Trophoblast cell (in vitro differentiated cells and primary cell): Measurements from ENCODE around the gene NCOA7.

Source experiments
- DNase-seq, 2 donors: peaks; one replicate each; pipeline ENCODE4 v3.0.0-alpha.2; 2016
- H2AFZ ChIP-seq: 2 replicates; pipeline ENCODE4 v1.6.1; 2013; ENCODE audit warnings: low read length, moderate library complexity, mild to moderate bottlenecking; ENCODE audit not compliant: insufficient read depth, poor library complexity
- H2AK5ac ChIP-seq: 2 replicates; pipeline ENCODE4 v1.6.1; 2013; ENCODE audit warnings: mild to moderate bottlenecking, low read length
- H2BK120ac ChIP-seq: 2 replicates; pipeline ENCODE4 v1.6.1; 2013; ENCODE audit warnings: low read length, mild to moderate bottlenecking, moderate library complexity; ENCODE audit not compliant: insufficient read depth, poor library complexity
- H2BK12ac ChIP-seq: 2 replicates; pipeline ENCODE4 v1.6.1; 2013; ENCODE audit warnings: mild to moderate bottlenecking, low read length, moderate library complexity
- H2BK5ac ChIP-seq: 2 replicates; pipeline ENCODE4 v1.6.1; 2013; ENCODE audit warnings: low read length, low read depth, moderate library complexity, mild to moderate bottlenecking; ENCODE audit not compliant: poor library complexity
- H3K14ac ChIP-seq: 2 replicates; pipeline ENCODE4 v1.6.1; 2013; ENCODE audit warnings: mild to moderate bottlenecking, low read length
- H3K18ac ChIP-seq: 2 replicates; pipeline ENCODE4 v1.6.1; 2013; ENCODE audit warnings: mild to moderate bottlenecking, low read length
- H3K23ac ChIP-seq: 2 replicates; pipeline ENCODE4 v1.6.1; 2013; ENCODE audit warnings: low read length
- H3K27ac ChIP-seq: 2 replicates; pipeline ENCODE4 v1.5.1; 2013; ENCODE audit warnings: low read depth, mild to moderate bottlenecking, inconsistent platforms, low read length, moderate library complexity
- H3K27me3 ChIP-seq: 2 replicates; pipeline ENCODE4 v1.6.1; 2013; ENCODE audit warnings: inconsistent platforms, mild to moderate bottlenecking, low read length, moderate library complexity; ENCODE audit not compliant: insufficient read depth
- H3K36me3 ChIP-seq, 2 experiments: 1 replicate in 1 of 2; 2 replicates in 1 of 2; pipeline ENCODE4 v1.6.1; 2013; ENCODE audit warnings: low read length in 2 of 2, mild to moderate bottlenecking in 2 of 2, moderate library complexity in 1 of 2; ENCODE audit not compliant: insufficient read depth in 2 of 2, control insufficient read depth in 1 of 2
- H3K4ac ChIP-seq: 2 replicates; pipeline ENCODE4 v1.6.1; 2013; ENCODE audit warnings: low read depth, mild to moderate bottlenecking, low read length, moderate library complexity
- H3K4me1 ChIP-seq, 2 experiments: 1 replicate in 1 of 2; 2 replicates in 1 of 2; pipeline ENCODE4 v1.6.1; 2013; ENCODE audit warnings: low read length in 2 of 2, mild to moderate bottlenecking in 2 of 2, moderate library complexity in 1 of 2; ENCODE audit not compliant: insufficient read depth in 2 of 2, control insufficient read depth in 1 of 2
- H3K4me2 ChIP-seq: 2 replicates; pipeline ENCODE4 v1.6.1; 2013; ENCODE audit warnings: inconsistent platforms, mild to moderate bottlenecking, low read length, moderate library complexity
- H3K4me3 ChIP-seq: 2 replicates; pipeline ENCODE4 v1.5.1; 2013; ENCODE audit warnings: mild to moderate bottlenecking, low read depth, low read length, inconsistent platforms
- H3K79me1 ChIP-seq: one replicate; pipeline ENCODE4 v1.6.1; 2013; ENCODE audit warnings: low read length
- H3K79me2 ChIP-seq: 2 replicates; pipeline ENCODE4 v1.6.1; 2013; ENCODE audit warnings: low read length, mild to moderate bottlenecking; ENCODE audit not compliant: control insufficient read depth, insufficient read depth, poor library complexity
- H3K9ac ChIP-seq: 2 replicates; pipeline ENCODE4 v1.6.1; 2013; ENCODE audit warnings: mild to moderate bottlenecking, low read length
- H3K9me3 ChIP-seq: 2 replicates; pipeline ENCODE4 v1.6.1; 2013; ENCODE audit warnings: low read depth, mild to moderate bottlenecking, control low read depth, inconsistent platforms, low read length; ENCODE audit not compliant: insufficient read depth
- H4K12ac ChIP-seq: 2 replicates; pipeline ENCODE4 v1.6.1; 2013; ENCODE audit warnings: low read depth, mild to moderate bottlenecking, low read length, moderate library complexity
- H4K8ac ChIP-seq: 2 replicates; pipeline ENCODE4 v1.6.1; 2013; ENCODE audit warnings: low read depth, mild to moderate bottlenecking, low read length, moderate library complexity
- H4K91ac ChIP-seq: one replicate; pipeline ENCODE4 v1.6.1; 2013; ENCODE audit warnings: low read depth, mild to moderate bottlenecking, low read length, moderate library complexity
- WGBS: extraction: QIAGEN DNeasy Blood & Tissue Kit; methylation state at CpG from one replicate; pipeline ENCODE4 v1.1.7; 2013; ENCODE audit warnings: missing lambda C conversion rate; ENCODE audit not compliant: insufficient read length, insufficient coverage; ENCODE audit errors: extremely low coverage; 5-methylcytosine and 5-hydroxymethylcytosine counted together

NCOA7 gene

GRCh38 chr6:125834348-125834747, 43.6 kb downstream of the NCOA7 start:
- DNase-seq = no peak
- Histone ChIP-seq H3K79me2 (no peaks in the 10 kb centered on the region), H4K12ac (no peak overlapping the region), H3K9ac (no peak overlapping the region), H3K27ac (no peak overlapping the region), H3K18ac (no peak overlapping the region), H2BK12ac (no peak overlapping the region), H4K91ac (no peak overlapping the region), H2AK5ac (no peak overlapping the region), H3K79me1 (no peaks in the 10 kb centered on the region), H3K4ac (no peak overlapping the region), H3K36me3 (no peaks in the 10 kb centered on the region), H3K4me2 (no peak overlapping the region), H3K14ac (no peak overlapping the region), H4K8ac (no peak overlapping the region), H3K27me3 (no peaks in the 10 kb centered on the region), H2BK120ac (no peak overlapping the region), H3K4me1 (peaks cover 0 to 2% of the 10 kb centered on the region in 2 experiments), H3K4me3 (no peak overlapping the region), H3K23ac (no peak overlapping the region), H2AFZ (no peak overlapping the region), H3K9me3 (no peaks in the 10 kb centered on the region), H2BK5ac (no peak overlapping the region)
- no CpG with 5 or more reads among the region's 2 CpGs for WGBS

- H3K9ac ChIP-seq = no peak overlapping the region
- no peak overlapping the region for H2AK5ac ChIP-seq
- H3K4me2 ChIP-seq = no peak overlapping the region
- no peaks in the 10 kb centered on the region for H3K9me3 ChIP-seq
- no peak overlapping the region for H2AFZ ChIP-seq
- no peak overlapping the region for H3K4me3 ChIP-seq
- H3K14ac ChIP-seq = no peak overlapping the region
- peak in 1 of 2 donors; percentile 33 for DNase-seq
- H3K4me1 ChIP-seq = peaks cover 0 to 2% of the 10 kb centered on the region in 2 experiments
- H3K4ac ChIP-seq = no peak overlapping the region
- no peak overlapping the region for H4K12ac ChIP-seq
- no peaks in the 10 kb centered on the region for H3K79me2 ChIP-seq
- H3K23ac ChIP-seq = no peak overlapping the region
- H3K27me3 ChIP-seq = no peaks in the 10 kb centered on the region
- H2BK120ac ChIP-seq = no peak overlapping the region
- H4K91ac ChIP-seq = no peak overlapping the region
- no CpG with 5 or more reads among the region's 2 CpGs for WGBS
- no peaks in the 10 kb centered on the region for H3K36me3 ChIP-seq
- H3K18ac ChIP-seq = no peak overlapping the region
- H3K27ac ChIP-seq = peak overlapping the region; percentile 58
- no peaks in the 10 kb centered on the region for H3K79me1 ChIP-seq
- H2BK5ac ChIP-seq = no peak overlapping the region
- no peak overlapping the region for H2BK12ac ChIP-seq
- no peak overlapping the region for H4K8ac ChIP-seq
Observed at GRCh38 chr6:125835221-125835744, 44.5 kb downstream of the NCOA7 start.

GRCh38 chr6:125836466-125836865, 45.7 kb downstream of the NCOA7 start:
- no peak for DNase-seq
- Histone ChIP-seq H3K27ac (no peak overlapping the region), H3K79me1 (no peaks in the 10 kb centered on the region), H4K8ac (no peak overlapping the region), H3K9me3 (no peaks in the 10 kb centered on the region), H3K27me3 (no peaks in the 10 kb centered on the region), H2BK120ac (no peak overlapping the region), H4K12ac (no peak overlapping the region), H4K91ac (no peak overlapping the region), H3K36me3 (no peaks in the 10 kb centered on the region), H3K4ac (no peak overlapping the region), H3K18ac (no peak overlapping the region), H3K4me2 (no peak overlapping the region), H2AFZ (no peak overlapping the region), H2BK5ac (no peak overlapping the region), H3K4me1 (peaks cover 0 to 2% of the 10 kb centered on the region in 2 experiments), H3K14ac (no peak overlapping the region), H3K9ac (no peak overlapping the region), H3K4me3 (no peak overlapping the region), H2AK5ac (no peak overlapping the region), H3K79me2 (no peaks in the 10 kb centered on the region), H3K23ac (no peak overlapping the region), H2BK12ac (no peak overlapping the region)
- no CpG with 5 or more reads among the region's 2 CpGs for WGBS

GRCh38 chr6:125839471-125839870, 48.7 kb downstream of the NCOA7 start:
- H3K4me3 ChIP-seq = no peak overlapping the region
- no peak overlapping the region for H3K4ac ChIP-seq
- H3K18ac ChIP-seq = no peak overlapping the region
- H3K4me1 ChIP-seq = peaks cover 0 to 2% of the 10 kb centered on the region in 2 experiments
- no peak overlapping the region for H3K14ac ChIP-seq
- no peak overlapping the region for H2BK5ac ChIP-seq
- H3K27me3 ChIP-seq = no peaks in the 10 kb centered on the region
- H3K36me3 ChIP-seq = no peaks in the 10 kb centered on the region
- no peak for DNase-seq
- H3K23ac ChIP-seq = no peak overlapping the region
- H2BK12ac ChIP-seq = no peak overlapping the region
- H3K79me1 ChIP-seq = no peaks in the 10 kb centered on the region
- no peak overlapping the region for H4K8ac ChIP-seq
- no peak overlapping the region for H2AK5ac ChIP-seq
- H3K4me2 ChIP-seq = no peak overlapping the region
- no peak overlapping the region for H3K9ac ChIP-seq
- H4K91ac ChIP-seq = no peak overlapping the region
- H3K79me2 ChIP-seq = no peaks in the 10 kb centered on the region
- no peaks in the 10 kb centered on the region for H3K9me3 ChIP-seq
- H4K12ac ChIP-seq = no peak overlapping the region
- no peak overlapping the region for H3K27ac ChIP-seq
- H2AFZ ChIP-seq = no peak overlapping the region
- WGBS = no CpG with 5 or more reads among the region's 7 CpGs
- H2BK120ac ChIP-seq = no peak overlapping the region
